ENCODE results near the gene MDM2.

The MDM2 gene

DNA sequence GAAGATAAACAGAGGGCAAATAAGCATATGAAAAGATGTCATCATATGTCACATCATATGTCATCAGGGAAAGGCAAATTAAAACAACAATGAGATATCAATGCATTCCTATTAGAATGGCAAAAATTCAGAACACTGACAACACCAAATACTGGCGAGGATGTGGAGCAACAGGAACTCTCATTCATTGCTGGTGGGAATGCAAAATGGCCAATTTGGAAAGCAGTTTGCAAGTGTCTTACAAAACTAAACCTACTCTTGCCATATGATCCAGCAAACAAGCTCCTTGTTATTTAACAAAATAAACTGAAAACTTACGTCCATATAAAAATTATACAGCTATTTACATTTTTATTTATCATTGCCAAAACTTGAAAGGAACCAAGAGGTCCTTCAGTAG lies 92.3 kb downstream of the MDM2 start:
- TF ChIP-seq, protein P1, sequence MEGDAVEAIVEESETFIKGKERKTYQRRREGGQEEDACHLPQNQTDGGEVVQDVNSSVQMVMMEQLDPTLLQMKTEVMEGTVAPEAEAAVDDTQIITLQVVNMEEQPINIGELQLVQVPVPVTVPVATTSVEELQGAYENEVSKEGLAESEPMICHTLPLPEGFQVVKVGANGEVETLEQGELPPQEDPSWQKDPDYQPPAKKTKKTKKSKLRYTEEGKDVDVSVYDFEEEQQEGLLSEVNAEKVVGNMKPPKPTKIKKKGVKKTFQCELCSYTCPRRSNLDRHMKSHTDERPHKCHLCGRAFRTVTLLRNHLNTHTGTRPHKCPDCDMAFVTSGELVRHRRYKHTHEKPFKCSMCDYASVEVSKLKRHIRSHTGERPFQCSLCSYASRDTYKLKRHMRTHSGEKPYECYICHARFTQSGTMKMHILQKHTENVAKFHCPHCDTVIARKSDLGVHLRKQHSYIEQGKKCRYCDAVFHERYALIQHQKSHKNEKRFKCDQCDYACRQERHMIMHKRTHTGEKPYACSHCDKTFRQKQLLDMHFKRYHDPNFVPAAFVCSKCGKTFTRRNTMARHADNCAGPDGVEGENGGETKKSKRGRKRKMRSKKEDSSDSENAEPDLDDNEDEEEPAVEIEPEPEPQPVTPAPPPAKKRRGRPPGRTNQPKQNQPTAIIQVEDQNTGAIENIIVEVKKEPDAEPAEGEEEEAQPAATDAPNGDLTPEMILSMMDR (IDR thresholded peaks at IDR 0.05; ENCODE audit: control extremely low read depth, extremely low read depth, low read depth, missing control alignments) = no peak
- ChIA-PET CTCF (no interaction called here), POLR2A (no interaction called here)
- no peak for DNase-seq (ENCODE audit: extremely low spot score)

Measured in GM10248 (cell line).